ENCODE measurements around the gene DNAJB6. TPM values are rescaled to one million over a fixed set of nuclear protein-coding genes. Genes with fewer than 3 reads are reported as not detected.

The DNAJB6 gene
- total RNA-seq, 1 donor from 2014 or later: 93.1 TPM

DNA sequence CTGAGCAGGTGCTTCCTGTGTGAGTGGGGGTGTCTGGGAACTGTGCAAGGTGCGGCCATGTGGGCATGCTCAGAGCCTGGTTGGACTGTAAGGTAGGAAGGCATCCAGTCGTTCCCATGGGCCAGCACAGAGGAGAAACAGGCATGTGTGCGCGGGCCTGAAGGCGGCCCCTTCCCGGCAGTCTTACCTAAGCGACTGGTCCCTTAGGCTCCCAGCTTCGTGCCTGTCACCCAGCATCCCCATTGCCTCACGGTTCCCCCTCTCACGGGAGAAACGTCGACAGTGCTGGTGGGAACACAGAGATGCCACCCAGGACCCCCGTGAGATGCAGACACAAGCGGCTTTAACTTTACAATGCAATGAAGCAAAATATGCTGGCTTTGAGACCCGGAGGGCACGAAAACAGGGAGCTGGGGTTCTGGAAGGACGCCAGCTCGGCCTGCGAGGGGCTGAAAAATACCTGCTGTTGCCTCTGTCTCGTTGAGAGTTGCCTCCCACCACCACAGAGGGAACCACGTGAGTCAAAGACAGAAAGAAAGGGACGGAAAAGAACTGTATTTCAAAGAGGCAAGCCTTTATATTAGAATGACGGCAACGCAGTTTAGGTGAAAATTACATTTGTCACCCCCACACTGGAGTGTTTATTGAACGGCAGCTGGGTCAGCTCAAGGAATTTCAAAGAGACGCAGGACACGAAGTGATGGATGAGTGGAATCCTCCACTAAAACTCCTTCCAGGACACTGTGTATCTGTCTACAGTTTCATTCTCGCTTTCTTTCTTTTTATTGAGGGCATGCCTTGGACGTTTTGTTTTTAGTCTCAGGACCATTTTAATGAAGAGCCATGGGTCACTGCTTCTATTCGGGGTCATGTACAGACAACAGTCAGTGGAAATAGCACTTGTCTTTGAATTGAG is 128.4 kb downstream of the DNAJB6 start:
- H3K4me3 ChIP-seq: no peak overlapping the region
- no peaks in the 10 kb centered on the region for H3K27me3 ChIP-seq
- H3K9me3 ChIP-seq: no peaks in the 10 kb centered on the region
- H3K27ac ChIP-seq: no peak overlapping the region
- TF ChIP-seq, protein P1, sequence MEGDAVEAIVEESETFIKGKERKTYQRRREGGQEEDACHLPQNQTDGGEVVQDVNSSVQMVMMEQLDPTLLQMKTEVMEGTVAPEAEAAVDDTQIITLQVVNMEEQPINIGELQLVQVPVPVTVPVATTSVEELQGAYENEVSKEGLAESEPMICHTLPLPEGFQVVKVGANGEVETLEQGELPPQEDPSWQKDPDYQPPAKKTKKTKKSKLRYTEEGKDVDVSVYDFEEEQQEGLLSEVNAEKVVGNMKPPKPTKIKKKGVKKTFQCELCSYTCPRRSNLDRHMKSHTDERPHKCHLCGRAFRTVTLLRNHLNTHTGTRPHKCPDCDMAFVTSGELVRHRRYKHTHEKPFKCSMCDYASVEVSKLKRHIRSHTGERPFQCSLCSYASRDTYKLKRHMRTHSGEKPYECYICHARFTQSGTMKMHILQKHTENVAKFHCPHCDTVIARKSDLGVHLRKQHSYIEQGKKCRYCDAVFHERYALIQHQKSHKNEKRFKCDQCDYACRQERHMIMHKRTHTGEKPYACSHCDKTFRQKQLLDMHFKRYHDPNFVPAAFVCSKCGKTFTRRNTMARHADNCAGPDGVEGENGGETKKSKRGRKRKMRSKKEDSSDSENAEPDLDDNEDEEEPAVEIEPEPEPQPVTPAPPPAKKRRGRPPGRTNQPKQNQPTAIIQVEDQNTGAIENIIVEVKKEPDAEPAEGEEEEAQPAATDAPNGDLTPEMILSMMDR (IDR thresholded peaks at IDR 0.05): no peak
- TF ChIP-seq POLR2A (IDR thresholded peaks at IDR 0.05): no peak
- intact Hi-C loops (cut with DNase I): no loop called here
- no peaks in the 10 kb centered on the region for H3K36me3 ChIP-seq
- no peak for DNase-seq (ENCODE audit: extremely low spot score in 2 of 2)
- H3K4me1 ChIP-seq: no peaks in the 10 kb centered on the region

DNA sequence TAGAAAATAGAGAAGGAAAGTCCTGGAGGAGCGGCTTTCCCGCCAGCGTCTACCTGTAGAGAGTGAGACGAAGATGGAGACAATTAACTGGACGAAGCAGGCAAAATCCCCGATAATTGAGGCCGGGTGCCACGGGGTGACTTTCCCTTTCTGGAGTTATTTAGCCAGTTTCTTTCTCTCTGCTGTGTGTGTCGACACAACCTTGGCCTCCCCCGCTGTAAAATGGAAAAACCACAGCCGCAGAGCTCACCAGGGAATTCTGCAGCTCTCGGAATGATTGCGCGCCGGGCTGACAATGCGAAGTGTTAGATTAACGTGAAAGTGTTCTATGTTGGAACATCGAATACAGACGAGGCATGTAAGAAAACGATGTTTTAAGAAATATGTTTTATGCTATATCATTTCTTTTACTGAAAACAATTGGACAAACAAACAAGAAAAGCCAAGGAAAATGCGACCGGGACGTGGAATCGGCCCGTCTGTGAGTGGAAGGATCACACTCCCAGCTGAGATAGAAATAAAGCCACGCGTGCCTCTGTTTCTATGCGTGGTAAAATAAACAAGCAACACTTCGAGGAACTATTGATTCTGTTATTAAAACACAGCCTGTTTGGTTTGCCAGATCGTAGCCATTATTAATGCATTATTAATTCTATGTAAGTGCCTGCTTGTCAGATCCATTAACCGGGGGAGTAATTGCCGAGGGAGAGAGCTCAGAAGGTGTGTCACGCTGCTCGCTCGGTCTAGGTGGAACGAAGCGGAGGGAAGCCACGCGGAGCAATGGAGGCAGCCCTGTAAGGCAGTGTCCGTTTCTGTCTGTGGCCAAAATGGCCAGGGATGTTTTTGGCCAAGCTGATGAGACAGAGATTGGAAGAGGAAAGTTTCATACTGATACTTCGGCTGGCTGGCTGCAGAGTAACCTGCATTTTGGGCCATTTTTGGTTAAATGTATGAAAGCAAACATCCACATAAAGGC is 129.4 kb downstream of the DNAJB6 start:
- intact Hi-C loops (cut with DNase I): no loop called here
- Histone ChIP-seq H3K9me3 (no peaks in the 10 kb centered on the region), H3K27ac (no peak overlapping the region), H3K4me1 (no peaks in the 10 kb centered on the region), H3K4me3 (no peak overlapping the region), H3K27me3 (no peaks in the 10 kb centered on the region), H3K36me3 (no peaks in the 10 kb centered on the region)
- DNase-seq (ENCODE audit: extremely low spot score in 2 of 2): no peak
- TF ChIP-seq, protein P1 (IDR thresholded peaks at IDR 0.05): no peak
- no peak for TF ChIP-seq POLR2A (IDR thresholded peaks at IDR 0.05)
- no peak for TF ChIP-seq POLR2AphosphoS5 (IDR thresholded peaks at IDR 0.05; ENCODE audit: insufficient read depth in 1 of 2, low read depth in 1 of 2)

DNA sequence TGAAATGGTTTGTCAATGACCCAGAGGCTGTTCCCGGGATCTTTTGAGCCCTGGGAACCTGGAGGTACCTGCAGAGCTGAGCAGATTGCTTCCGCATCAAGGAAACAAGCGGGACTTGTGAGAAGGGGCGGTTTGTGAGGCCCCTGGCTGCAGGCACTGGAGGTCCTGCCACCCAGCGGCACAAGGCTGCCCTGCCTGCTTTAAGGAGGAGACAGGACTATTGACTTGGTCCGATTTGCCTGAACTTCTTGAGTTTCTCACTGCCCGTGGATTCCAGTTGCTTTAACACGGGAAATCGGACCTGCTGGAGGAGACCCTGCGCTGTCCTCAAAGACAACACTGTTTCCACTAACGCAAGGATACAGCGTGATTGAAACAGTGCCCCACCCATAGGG is 130.1 kb downstream of the DNAJB6 start:
- intact Hi-C loops (cut with DNase I): no loop called here
- H3K27me3 ChIP-seq: no peaks in the 10 kb centered on the region
- DNase-seq (ENCODE audit: extremely low spot score in 2 of 2): no peak

More for the DNA sequence above, 130.1 kb downstream of the DNAJB6 start:
- Histone ChIP-seq H3K4me3 (no peak overlapping the region), H3K36me3 (no peaks in the 10 kb centered on the region), H3K27ac (no peak overlapping the region), H3K4me1 (no peaks in the 10 kb centered on the region), H3K9me3 (no peaks in the 10 kb centered on the region)
- TF ChIP-seq POLR2A (IDR thresholded peaks at IDR 0.05) (no peak), POLR2AphosphoS5 (IDR thresholded peaks at IDR 0.05; ENCODE audit: insufficient read depth in 1 of 2, low read depth in 1 of 2) (no peak)
- TF ChIP-seq, protein P1 (IDR thresholded peaks at IDR 0.05): no peak

Other genes with a start within 250 kb of the DNAJB6 start
- 69.5 TPM for gene UBE3C, start 198.1 kb upstream of the DNAJB6 start, total RNA-seq

Data from vagina (tissue), 2 donors.